Stimulated activated CD8-positive, alpha-beta memory T cell treated with anti-CD3 and anti-CD28 coated beads, Interleukin-12 subunit alpha, Interleukin-12 subunit beta, amount 100 ng/mL, for 4 hours (primary cell): Measurements from ENCODE around the gene MICAL3.

ENCODE experiments used
- DNase-seq: peaks from one replicate; pipeline ENCODE4 v3.0.0-alpha.2; 2020; ENCODE audit warnings: low read depth

Gene MICAL3

DNA sequence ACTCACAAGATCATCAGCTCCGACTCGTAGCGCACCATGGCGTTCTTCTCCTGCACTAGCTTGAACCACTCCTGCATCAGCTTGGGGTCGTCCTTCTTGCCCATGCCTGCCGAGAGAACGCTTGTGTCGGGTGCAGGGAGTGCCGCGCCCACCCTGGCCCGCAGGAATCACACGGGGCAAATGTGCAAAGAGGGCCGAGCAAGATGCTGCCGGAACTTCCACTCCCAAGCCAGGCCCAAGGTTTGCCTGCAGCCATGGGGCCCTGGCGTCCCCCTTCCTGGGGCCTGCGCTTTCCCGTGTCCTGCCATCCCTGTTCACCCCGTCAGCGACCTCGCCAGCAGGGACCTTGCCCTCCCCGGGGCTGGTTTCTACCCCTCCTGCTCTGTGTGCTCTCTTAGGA, 233.2 kb downstream of the MICAL3 start:
- DNase-seq, result no peak

DNA sequence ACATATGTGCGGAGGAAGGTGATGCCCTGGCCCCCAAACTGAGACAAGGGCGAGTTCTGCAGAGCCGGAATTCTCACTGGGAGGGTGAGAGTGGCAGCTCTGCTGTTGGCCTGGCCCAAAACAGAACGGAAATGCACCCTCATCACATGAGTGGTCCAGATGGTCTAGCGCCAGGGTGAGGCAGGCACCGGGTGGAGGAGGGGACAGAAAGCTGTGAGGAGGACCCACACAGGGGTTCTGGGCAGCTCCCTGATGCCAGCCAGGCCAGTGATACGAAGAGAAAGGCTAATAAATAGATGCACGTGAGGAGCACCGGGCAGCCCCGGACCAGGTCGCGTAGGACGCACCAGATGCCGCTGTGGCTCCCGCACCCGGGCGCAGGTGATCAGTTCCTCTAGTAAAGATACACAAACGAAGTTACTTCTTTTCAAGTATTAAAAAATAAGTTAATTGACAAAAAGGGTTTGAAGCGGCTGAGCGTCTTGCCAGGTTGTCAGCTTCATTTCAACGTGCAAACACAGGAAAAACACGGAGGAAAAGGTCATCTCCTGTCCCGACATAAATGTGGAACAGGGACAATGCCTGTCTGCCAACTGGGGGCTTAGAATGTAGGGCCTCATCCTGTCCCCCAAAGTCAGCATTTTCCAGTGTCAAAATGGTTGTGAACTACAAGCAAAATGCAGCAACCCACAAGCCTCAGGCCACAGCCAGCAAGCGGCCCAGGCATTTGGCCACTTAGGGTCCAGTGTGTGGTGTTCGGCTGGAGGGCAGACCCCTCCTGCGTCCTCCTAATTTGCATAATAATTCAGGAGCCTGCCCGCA, 234.8 kb downstream of the MICAL3 start:
- DNase-seq, result no peak

GRCh38 chr22:17788528-17789378, 235.6 kb downstream of the MICAL3 start:
- DNase-seq, result no peak

- no peak for DNase-seq
Measured at GRCh38 chr22:17787716-17788330, 236.5 kb downstream of the MICAL3 start.

GRCh38 chr22:17787241-17787640, 237.1 kb downstream of the MICAL3 start:
- DNase-seq, result no peak

DNA sequence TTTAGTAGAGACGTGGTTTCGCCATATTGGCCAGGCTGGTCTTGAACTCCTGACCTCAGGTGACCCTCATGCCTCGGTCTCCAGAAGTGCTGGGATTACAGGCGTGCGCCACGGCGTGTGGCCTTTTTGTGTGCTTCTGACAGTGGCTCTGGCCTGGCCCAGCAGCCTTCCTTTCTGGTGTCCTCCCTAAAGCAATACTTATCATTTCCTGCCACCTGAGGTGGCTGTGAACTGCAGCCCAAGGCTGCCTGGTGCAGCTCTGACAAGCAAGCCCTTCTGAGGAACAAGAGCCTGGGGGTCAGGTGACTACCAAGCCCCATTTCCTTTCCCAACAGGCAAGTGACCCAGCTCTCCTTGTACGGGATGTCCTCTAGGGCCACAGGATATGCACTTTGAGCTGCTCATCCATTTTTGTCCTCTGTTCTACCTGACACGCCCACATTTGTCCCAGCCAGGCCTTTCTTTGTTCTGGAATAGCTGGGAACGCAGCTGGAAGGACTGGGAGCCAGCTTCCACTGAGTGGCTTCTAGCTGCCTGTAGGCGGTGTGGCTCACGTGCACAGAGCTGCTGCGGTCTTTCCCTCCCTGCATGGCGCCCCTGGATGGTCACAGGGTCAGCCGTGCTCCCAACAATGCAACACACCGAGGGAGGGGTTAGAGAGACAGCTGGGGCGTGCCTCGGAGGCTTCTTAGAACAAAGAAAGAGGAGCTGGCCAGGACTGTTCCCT, 237.8 kb downstream of the MICAL3 start:
- DNase-seq, result no peak

GRCh38 chr22:17785185-17786184, 238.9 kb downstream of the MICAL3 start:
- DNase-seq, result peak; percentile 42

DNA sequence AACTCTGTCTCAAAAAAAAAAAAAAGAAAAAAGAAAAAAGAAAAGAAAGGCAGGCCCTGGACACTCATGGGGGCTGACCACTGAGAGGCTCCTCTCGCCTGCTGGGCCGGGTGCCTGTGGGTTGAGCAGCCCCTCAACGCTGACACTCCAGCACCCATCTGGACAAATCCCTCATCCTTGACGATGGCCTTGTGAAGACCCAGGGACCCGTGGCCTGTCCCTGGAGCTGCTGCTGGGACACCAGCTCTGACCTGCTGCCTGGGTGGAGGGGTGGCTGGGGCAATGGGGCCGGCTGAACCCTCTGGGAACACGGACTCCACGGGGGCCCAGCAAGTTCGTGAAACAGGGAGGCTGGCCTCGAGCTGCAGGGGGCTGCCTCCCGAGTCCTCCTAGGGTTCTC, 239.6 kb downstream of the MICAL3 start:
- no peak for DNase-seq

DNA sequence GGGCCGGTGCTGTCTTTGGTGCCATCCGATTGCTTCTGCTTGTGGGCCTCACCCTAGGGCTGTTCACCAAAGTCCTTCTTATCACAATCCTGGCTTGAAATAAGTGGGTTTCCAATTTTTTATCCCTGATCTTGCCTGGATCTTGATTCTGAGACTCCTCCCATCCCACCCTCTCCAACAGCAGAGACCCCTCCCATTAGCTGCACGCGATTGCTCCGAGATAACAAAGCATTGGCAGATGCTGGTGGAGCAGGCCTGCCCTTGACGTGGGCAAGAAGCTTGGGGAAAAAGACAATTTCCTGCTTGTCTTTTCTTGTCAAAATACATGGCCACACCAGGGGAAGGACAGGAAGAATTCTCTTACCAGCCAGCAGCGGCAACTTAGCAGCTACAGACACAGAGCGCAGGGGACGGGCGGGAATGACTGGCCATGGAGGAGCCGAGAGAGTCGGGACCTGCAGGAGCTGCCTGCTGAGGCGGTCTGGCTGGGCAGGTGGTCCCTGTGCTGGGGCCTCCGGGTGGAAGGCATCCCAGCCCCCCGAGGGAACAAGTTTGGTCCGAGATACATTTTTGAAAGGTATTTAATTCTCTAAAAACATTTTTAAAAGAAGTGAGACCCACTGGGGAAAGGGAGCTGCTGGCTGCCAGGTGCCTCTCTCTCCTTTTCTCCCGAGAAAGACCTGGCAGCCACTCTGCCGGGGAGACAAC, 240.4 kb downstream of the MICAL3 start:
- no peak for DNase-seq

DNA sequence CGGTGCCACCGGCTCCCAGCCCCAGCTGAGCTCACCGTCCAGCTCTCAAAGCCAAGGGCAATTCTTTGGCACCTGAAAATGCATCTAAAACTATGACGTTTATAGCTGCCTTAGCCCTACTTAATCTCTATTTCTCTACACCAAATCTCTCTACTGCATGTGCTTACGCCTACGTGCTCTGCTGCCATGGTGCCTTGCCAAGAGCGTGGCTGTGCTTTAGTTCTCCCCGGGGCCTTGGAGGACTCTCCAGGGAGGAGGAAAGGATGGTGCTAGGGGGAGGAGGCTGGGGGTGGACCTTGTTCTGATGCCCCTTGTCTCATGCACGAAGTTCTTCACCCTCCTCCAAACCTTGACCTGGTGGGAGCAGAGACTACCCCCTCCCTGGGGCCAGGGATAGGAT, 241.0 kb downstream of the MICAL3 start:
- no peak for DNase-seq

- no peak for DNase-seq
Measured at GRCh38 chr22:17782621-17783020, 241.7 kb downstream of the MICAL3 start.

DNA sequence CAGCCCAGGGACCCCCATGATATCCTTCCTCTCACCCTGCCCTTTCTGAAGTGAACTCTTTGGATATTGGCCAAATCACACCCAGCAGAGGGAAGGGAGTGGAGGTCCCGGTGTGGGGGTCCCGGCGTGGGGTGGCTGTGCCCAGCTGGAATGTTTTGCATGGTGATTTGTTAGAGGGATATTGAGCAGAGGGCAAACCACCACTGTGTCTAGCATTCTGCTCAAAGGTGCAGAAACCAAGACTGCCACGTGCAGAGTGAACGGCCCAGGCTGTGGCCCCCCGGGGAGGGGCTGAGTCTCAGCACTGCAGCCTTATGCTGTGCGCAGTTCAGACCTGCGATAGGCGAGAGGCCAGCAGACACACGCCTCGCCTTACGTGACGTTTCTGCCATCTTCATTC, 242.2 kb downstream of the MICAL3 start:
- DNase-seq, result no peak

GRCh38 chr22:17781319-17782031, 242.9 kb downstream of the MICAL3 start:
- DNase-seq, result peak; percentile 62

DNA sequence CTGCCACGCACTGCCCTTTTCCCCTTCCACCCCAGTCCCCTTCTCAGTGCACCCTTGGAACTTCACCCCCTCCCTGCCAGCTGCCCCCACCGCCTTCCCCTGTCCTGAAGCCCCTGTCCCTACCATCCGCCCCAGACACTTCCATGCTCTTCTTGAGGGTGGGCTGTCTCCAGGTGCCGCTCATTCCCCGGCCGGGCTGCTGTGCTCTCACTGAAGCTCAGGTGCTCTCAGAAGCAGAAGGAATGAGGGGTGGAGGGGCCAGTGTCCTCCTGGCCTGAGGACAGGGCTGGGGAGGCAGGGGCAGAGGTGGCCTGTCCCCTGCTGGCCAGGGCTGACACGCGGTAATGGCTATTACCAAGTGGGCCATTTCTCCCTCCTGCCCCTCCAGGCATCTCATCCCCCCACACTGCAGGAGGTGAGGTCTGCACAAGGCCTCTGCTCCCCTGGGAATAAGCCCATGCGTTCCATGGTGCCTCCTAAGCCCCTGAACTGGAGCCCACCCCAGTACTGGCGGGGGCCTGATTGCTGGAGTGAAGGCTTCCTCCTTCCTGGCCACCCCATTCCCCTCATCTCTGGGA, 243.5 kb downstream of the MICAL3 start:
- no peak for DNase-seq

DNA sequence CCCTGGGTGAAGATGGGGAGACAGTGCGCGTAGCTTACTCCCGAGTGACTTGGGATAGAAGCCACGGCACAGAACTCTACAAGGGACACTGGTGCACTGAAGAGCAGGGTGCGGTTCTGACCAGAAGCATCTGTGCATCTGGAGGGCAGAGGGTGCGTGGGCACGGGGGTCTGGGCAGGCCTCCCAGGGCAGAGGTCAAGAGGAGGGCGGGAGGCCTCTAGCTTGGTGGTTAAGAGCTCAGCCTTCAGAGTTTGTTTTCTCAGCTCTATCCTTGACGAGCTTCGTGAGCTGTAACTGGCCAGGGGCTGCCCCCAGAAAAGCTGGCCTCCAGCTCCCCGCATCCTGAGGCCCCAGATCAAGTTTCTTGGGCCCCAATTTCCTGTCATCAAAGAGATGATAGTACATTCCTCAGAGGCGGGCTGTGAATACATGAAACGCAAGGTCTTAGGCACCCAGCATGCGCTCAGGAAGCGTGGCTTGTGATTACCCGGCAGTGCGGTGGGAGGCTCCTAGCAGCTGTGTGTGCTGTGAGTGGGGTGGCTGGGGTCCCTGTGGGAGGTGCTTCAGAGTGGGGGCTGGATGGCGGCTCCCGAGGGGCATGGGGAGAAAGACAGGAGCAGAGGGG, 244.1 kb downstream of the MICAL3 start:
- no peak for DNase-seq

GRCh38 chr22:17779286-17780115, 244.9 kb downstream of the MICAL3 start:
- no peak for DNase-seq

DNA sequence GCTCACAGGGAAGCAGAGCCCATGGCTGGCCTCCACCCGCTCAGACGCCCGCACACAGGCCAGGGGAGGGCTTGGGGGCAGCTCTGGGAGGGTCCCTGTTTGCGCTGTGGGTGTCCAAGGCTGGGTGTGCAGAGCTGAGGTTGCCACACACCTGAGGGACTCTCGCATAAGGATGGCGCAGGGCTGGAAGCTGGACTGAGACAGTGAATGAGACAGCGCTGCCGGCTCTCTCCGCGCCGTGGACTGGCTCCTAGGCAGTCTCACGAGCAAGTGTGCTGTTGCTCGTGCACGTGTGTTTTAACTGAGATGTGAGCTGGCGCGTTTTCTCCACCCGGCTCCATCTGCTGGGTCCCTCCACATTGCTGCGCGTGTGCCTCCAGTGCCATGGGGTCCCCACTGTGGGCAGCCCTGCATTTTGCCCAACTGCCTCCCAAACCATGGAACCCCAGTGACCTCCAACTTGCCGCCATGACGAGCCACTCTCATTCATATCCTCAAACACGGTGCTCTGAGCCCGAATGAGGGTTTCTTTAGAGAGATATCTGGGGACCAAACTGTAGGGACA, 245.9 kb downstream of the MICAL3 start:
- DNase-seq, result no peak

- no peak for DNase-seq
Measured at GRCh38 chr22:17777717-17778044, 246.7 kb downstream of the MICAL3 start.
